Measurements from ENCODE around the gene MYPOP.

DNA sequence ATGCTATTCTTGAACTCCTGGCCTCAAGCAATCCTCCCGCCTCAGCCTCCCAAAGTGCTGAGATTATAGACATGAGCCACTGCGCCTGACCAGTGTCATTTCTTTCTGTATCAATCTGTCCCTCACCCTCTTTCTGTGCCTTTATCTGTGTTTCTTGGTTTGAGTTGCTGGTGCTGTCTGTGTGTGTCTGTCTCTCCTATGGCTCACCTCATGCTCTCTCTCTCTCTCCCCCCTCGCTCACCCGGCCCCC is 26.3 kb downstream of the MYPOP start:
- TF ChIP-seq, protein P1, sequence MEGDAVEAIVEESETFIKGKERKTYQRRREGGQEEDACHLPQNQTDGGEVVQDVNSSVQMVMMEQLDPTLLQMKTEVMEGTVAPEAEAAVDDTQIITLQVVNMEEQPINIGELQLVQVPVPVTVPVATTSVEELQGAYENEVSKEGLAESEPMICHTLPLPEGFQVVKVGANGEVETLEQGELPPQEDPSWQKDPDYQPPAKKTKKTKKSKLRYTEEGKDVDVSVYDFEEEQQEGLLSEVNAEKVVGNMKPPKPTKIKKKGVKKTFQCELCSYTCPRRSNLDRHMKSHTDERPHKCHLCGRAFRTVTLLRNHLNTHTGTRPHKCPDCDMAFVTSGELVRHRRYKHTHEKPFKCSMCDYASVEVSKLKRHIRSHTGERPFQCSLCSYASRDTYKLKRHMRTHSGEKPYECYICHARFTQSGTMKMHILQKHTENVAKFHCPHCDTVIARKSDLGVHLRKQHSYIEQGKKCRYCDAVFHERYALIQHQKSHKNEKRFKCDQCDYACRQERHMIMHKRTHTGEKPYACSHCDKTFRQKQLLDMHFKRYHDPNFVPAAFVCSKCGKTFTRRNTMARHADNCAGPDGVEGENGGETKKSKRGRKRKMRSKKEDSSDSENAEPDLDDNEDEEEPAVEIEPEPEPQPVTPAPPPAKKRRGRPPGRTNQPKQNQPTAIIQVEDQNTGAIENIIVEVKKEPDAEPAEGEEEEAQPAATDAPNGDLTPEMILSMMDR (IDR thresholded peaks at IDR 0.05), result no peak
- TF ChIP-seq POLR2A (IDR thresholded peaks at IDR 0.05), result no peak

Data from ovary (tissue), 3 donors.